Measurements from ENCODE around the gene PIGZ. TPM values are rescaled to one million over a fixed set of nuclear protein-coding genes. Genes with fewer than 3 reads are reported as not detected.

PIGZ gene
- total RNA-seq, 4 donors from 2014 or later = 5.5 to 10.2 (median 8.4) TPM

- DNase-seq (ENCODE audit: low spot score) (no peak), ATAC-seq (ENCODE audit: low FRiP score) (no peak)
- TF ChIP-seq CTCF (IDR thresholded peaks at IDR 0.05) = no peak
These were observed 18.4 kb upstream of the PIGZ start for GRCh38 chr3:196987022-196987421.

GRCh38 chr3:196985954-196986885 lies 17.6 kb upstream of the PIGZ start:
- TF ChIP-seq CTCF (IDR thresholded peaks at IDR 0.05) = no peak
- DNase-seq (ENCODE audit: low spot score) (no peak), ATAC-seq (ENCODE audit: low FRiP score) (no peak)

GRCh38 chr3:196985298-196985697 lies 16.7 kb upstream of the PIGZ start:
- no peak for TF ChIP-seq CTCF (IDR thresholded peaks at IDR 0.05)
- no peak for DNase-seq (ENCODE audit: low spot score)
- no peak for ATAC-seq (ENCODE audit: low FRiP score)

GRCh38 chr3:196983186-196983585 lies 14.6 kb upstream of the PIGZ start:
- no peak for DNase-seq (ENCODE audit: low spot score)
- TF ChIP-seq CTCF (IDR thresholded peaks at IDR 0.05) = no peak
- ATAC-seq (ENCODE audit: low FRiP score) = no peak

- no peak for TF ChIP-seq CTCF (IDR thresholded peaks at IDR 0.05)
- DNase-seq (ENCODE audit: low spot score) (no peak), ATAC-seq (ENCODE audit: low FRiP score) (no peak)
These were observed 13.0 kb upstream of the PIGZ start for GRCh38 chr3:196981657-196982056.

- peak; percentile 76 for DNase-seq (ENCODE audit: low spot score)
These were observed 10.9 kb upstream of the PIGZ start for GRCh38 chr3:196979545-196979944.

More at GRCh38 chr3:196979545-196979944, 10.9 kb upstream of the PIGZ start:
- peak; percentile 88 for ATAC-seq (ENCODE audit: low FRiP score)
- TF ChIP-seq CTCF (IDR thresholded peaks at IDR 0.05) = no peak

All from omental fat pad (tissue), 4 donors.